IPS DF 4.7 (cell line): ENCODE data around the gene TNRC18.
"Not testable (repeated sequence)": the region's sequence is repeated elsewhere in the genome, so short reads cannot be mapped to it uniquely, and the experiment has no call there.

Experiments
- DNase-seq: peaks from one replicate; pipeline ENCODE4 v3.0.0-alpha.2; 2013; ENCODE audit warnings: low spot score; ENCODE audit errors: extremely low read depth

TNRC18 gene

GRCh38 chr7:5423306-5423975 lies at the start of gene TNRC18:
TNRC18 (minus strand) TSS chr7:5423834; CDS start chr7:5421246, 2,588 bp downstream.
- no peak for DNase-seq

GRCh38 chr7:5472432-5473315 lies 49.0 kb upstream of the TNRC18 start:
- no peak for DNase-seq

GRCh38 chr7:5471623-5472022 lies 48.0 kb upstream of the TNRC18 start:
- DNase-seq, result not testable (repeated sequence)

GRCh38 chr7:5470816-5471215 lies 47.2 kb upstream of the TNRC18 start:
- no peak for DNase-seq

GRCh38 chr7:5470167-5470532 lies 46.5 kb upstream of the TNRC18 start:
- no peak for DNase-seq

- no peak for DNase-seq
Measured at GRCh38 chr7:5469375-5470166, 45.9 kb upstream of the TNRC18 start.

- no peak for DNase-seq
Measured at GRCh38 chr7:5467645-5468044, 44.0 kb upstream of the TNRC18 start.

- no peak for DNase-seq
Measured at GRCh38 chr7:5466551-5466950, 42.9 kb upstream of the TNRC18 start.

GRCh38 chr7:5463031-5463430 lies 39.4 kb upstream of the TNRC18 start:
- DNase-seq, result no peak

- no peak for DNase-seq
Measured at GRCh38 chr7:5462216-5462615, 38.6 kb upstream of the TNRC18 start.

- no peak for DNase-seq
Measured at GRCh38 chr7:5458921-5459480, 35.4 kb upstream of the TNRC18 start.

- no peak for DNase-seq
Measured at GRCh38 chr7:5457245-5457735, 33.7 kb upstream of the TNRC18 start.

- DNase-seq, result no peak
Measured at GRCh38 chr7:5456409-5456808, 32.8 kb upstream of the TNRC18 start.

- DNase-seq, result no peak
Measured at GRCh38 chr7:5455581-5456219, 32.1 kb upstream of the TNRC18 start.

GRCh38 chr7:5455175-5455574 lies 31.5 kb upstream of the TNRC18 start:
- no peak for DNase-seq

GRCh38 chr7:5454485-5454884 lies 30.9 kb upstream of the TNRC18 start:
- no peak for DNase-seq

- DNase-seq, result no peak
Measured at GRCh38 chr7:5453566-5454075, 30.0 kb upstream of the TNRC18 start.

GRCh38 chr7:5452937-5453540 lies 29.4 kb upstream of the TNRC18 start:
- DNase-seq, result no peak

GRCh38 chr7:5452470-5452899 lies 28.9 kb upstream of the TNRC18 start:
- DNase-seq, result no peak

GRCh38 chr7:5451391-5451790 lies 27.8 kb upstream of the TNRC18 start:
- DNase-seq, result no peak
